HG03558 (cell line): ENCODE results near the gene DDC.
"Not testable (repeated sequence)": the region's sequence is repeated elsewhere in the genome, so short reads cannot be mapped to it uniquely, and the experiment has no call there.

Experiments
- ATAC-seq: cut with Tn5 transposase; IDR thresholded peaks from one replicate; pipeline ENCODE4 v1.9.1; 2021; ENCODE audit warnings: moderate number of reproducible peaks; ENCODE audit not compliant: unreplicated experiment; ENCODE audit errors: extremely low read depth

The DDC gene

DNA sequence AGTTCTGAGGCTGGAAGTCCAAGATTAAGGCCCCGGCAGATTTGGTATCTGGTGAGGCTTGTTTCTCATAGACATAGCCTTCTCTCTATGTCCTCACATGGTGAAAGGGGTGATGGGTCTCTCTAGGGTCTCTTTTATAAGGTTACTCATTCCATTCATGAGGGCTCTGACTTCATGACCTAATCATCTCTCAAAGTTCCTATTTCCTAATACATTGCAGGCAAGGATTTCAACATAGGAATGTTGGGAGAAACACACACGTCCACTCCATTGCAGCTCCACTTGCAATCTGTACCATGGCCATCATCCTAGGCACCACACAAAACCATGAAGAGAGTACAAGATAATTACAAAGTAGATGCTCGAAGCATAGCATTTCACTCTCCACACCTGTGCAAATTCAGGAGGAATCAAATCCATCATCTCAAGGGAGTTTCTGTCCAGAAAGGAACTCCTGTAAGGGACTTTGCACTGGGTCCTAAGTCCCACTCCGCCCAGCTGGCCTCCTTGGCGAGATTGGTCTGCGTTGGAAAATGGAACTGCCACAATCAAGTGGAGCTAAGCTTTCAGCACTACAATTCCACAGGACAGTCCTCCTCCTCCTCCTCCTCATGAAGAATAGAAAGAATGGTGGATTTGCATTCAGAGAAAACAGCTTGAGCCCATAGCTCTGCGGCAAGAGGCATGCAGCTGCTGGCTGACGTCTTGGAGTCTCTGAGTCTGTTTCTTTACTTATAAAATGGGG lies 8.8 kb downstream of the DDC start:
- no peak for ATAC-seq

DNA sequence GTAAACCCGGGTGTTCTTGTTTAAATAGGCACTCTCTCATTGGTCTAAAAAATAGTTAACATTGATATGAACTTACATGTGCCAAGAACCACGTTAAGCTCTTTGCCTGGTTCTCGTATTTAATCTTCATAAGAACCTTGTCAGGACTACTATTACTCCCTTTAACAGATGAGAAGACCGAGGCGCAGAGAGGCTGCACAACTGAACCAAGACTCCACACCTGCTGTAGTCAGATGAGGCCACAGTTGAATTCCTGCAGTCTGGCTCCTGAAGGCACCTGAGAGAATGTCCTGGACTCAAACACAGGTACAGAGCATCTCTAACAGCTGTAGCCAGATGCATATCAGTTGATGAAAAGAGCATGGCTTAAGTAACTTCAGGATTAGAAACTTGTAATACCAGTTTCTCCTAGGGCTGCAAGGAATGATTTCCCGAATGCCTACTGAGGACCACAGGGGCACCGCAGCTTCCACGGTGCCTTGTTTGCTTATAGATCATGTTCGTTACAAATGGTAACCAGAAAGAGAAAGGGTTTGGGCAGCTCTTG lies 9.5 kb downstream of the DDC start:
- ATAC-seq: no peak

DNA sequence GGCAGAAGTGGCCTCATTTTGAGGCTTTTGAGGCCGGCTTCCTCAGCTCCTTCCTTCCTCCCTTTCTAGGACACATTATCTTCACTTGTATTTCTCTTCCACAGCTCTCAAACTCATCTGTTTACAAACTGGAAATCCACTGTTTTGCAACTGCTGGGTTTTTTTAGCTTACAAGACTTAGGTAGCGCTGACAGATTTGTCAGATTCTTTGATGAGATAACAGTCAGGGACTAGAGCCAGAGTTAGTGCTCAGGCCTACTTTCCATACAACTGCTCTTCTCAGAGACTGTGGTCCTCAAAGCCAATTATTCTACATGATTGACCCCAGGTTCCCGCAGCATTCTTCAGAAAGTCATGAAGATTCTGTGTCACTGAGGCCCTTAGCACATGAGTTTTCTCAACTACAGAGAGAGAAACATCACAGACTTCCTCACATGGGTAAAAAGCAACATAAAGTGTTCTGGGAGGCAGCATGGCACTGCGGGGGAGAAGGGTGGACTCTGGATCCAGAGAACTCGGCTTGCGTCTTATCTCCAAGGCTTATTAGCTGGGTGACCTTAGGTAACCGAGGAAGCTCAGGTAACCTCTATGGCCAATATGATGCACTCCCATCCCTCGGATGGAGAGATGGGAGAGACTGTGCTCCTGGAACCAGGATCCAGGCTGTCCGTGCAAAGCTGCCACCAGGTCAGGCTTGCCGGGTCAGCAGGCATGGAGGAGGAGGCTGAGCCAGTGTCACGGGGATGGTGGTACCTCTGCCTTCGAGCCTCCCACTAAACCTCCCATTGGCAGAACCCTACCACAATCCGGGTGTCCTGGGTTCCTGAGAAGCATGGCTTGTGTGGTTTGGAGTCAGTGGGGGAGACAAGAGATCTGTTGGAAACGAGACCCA lies 10.5 kb downstream of the DDC start:
- no peak for ATAC-seq

DNA sequence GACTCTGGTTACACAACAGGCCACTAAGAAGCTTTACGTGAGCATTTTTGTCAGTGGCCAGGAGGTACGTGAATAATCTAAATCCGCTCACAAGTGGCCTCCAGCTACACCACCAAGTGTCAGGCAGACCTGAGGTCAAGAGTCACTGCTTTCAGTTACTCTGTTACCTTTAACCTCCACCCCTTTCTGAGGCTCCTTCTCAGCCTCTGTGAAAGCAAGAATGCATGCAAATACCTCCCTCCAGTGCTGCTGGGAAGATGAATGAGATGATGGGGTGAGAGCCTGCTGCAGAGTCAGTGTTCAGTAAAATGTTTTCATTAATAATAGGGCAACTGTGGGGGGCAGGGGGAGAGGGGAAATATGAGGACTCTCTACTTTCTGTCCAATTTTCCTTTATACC lies 11.2 kb downstream of the DDC start:
- no peak for ATAC-seq

DNA sequence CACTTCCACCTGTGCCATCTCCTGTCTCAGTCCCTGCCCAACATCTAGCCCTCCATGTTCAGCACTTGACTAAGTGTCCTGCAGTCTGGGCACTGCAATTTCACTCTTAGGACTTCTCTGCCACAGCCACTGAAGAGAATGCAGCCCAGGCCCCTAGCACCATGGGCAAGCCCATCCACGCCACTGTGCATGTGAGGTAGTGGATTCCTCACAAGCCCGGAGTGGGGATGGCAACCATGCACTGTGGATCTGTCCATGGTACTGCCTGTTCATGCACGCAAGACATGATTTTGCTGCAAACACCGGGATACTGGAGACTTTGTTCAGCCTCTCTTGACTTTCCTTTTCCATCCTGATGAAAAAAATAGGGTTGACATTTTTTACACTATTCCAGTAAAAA lies 12.3 kb downstream of the DDC start:
- no peak for ATAC-seq

DNA sequence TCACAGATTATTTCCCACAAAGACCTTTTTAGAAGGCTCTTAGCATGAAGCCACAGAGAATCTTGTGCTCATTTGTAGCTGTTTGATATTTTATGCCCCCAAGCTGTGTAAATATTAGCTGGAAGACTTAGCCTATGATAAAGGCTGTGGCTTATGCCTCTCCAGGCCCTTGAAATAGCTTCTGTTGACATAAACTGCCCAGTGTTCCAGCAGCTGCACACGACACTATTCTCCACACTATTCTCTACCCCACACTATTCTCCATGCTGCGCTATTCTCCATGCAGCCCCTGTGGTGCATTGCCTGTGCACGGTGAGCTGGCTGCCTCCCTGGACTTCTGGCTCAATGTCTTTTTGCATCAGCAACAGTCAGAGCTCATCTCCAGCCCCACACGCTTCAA lies 13.1 kb downstream of the DDC start:
- no peak for ATAC-seq

DNA sequence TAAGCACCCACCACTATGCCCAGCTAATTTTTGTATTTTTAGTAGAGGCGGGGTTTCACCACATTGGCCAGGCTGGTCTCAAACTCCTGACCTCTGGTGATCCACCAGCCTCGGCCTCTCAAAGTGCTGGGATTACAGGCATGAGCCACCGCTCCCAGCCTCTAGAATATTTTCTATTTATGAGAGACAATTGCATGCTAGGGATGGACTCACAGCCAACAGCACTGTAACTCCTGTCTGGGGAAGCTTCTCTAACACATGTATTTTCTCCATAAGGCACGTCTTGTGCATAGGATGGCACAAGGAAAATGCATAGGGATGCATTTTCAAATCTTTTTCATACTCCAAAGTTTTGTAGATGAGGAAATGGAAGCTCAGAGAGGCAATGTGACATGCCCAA lies 19.6 kb downstream of the DDC start:
- ATAC-seq: not testable (repeated sequence)

DNA sequence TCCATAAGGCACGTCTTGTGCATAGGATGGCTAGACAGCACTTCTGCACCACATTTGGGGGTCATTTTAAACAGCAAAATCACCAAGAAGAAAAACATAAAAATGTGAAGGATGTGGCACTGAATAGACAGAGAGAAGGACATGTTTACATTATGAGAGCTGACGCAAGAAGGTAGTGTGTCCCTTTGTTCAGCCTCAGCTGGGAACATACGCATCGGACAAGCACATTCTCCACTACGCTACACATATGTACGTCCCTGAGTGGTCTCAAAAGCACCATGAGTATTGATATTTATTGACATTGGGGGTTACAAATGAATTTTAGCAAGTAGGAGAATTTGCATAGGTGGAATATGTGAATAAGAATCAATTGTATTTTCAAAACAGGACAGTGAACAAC lies 20.2 kb downstream of the DDC start:
- ATAC-seq: no peak

DNA sequence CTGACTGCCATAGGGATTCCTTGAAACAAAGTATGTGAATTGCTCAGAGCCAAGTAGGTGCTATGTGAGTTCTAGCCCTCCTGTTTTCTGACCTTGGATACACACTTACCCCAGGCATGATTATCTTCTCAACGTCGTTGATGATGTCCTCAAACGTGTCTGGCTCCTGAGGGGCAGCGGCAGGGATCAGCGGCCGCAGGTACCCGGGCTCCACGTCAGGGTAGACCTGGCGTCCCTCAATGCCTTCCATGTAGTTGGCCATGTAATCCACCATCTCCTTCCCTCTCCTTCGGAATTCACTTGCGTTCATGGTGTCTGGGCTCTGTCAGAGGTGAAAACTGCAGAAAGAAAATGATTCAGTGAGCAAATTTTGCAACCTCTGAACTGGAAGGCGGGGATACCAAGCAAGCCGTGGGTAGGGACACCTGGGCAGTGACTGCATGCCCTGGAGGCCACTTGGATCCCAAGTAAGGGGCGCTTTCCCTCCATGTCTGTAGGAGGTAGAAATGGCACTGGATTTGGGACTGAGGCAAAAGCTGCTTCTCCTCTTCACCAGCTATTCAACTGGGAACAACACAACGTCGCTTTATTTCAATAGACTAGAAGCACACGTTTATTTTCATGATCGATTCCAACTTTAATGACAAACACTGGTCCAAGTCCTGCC lies 21.3 kb downstream of the DDC start:
- no peak for ATAC-seq

DNA sequence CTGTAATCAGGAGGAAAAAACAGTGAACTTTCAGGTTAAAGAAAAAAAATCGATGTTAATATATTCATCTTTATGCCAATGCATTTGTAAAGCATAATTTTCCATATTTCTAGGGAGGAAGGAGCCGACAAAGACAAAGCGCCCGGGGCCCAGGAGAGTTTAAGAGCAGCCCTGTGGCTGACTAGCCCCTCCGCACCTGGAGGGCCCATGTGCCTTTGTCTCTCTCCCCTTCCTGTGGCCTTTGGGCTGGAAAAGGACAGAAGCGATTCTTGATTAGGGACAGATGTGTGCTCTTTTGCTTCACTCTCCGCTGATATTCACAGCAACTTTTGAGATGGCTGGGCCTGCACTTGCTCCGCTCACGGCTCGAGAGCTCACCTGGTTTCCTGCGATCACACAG lies 23.1 kb downstream of the DDC start:
- no peak for ATAC-seq

DNA sequence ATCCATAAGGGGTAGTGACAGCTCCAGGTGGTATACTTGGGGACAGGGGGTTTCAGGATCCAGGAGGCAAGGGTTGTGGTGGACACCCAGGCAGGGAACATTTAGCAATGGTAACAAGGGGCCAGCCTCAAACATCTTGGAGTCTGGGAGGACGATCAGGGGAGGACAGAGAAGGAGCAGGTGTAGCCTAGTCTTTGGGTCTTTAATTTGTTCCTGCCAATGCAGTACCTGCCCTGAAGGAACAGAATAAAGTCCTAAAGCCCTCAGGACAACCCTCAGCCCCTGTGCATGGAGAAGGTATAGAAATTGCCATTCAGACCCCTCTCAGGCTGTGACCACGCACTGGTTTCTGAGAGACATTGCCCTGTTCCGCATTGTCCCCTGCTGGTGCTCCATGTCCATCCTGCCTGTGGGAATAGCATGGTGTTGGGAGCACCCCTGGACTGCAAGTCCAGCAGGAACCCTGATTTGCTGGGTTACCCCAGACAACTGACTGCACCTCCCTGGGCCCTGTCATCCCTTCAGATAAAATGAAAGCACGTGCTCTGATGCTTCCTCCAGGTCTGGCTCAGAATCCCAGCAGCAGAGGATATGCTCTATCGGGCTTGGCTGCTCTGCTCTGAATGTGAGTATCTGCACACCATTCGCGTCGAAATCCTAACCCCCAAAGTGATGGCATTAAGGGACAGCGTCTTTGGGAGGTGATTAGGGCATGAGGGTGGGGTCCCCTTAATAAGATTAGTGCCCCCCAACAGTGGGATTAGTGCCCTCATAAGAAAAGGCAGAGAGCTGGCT lies 24.2 kb downstream of the DDC start:
- no peak for ATAC-seq

DNA sequence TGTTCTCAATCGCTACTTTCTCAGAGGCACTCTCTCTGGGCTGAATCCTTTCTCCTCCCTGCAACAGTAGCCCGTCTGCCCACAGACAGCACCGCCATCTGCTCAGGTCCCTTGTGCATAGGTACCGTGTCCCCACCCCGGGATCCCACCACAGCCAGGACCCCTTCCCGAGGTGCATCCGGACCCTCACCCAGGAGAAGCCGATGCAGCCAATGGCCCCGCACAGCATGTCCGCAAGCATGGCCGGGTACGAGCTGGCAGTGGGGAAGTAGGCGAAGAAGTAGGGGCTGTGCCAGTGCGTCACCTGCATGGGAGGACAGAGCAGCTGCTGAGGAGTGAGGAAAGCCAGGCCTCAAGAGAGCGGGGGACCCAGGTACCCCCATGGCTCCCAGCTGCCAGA lies 25.5 kb downstream of the DDC start:
- no peak for ATAC-seq

DNA sequence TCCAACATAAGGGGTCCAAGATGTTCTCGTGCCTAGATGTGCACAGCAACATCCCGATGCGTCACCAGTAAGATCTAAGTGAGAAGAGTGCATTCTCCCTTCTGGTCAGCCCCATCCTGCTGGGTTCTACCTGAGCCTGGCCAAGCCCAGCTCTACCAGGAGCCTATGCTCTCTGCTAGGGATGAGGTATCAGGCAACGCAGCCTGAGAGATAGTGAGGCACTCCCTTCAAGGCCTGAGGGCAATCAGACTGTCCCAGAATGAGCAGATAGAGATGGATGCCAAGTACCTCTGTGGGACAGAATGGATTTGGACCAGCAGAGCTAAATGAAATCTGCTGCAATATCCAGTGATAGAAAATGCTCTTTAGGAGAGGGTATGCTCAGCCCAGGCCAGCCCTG lies 26.7 kb downstream of the DDC start:
- no peak for ATAC-seq

DNA sequence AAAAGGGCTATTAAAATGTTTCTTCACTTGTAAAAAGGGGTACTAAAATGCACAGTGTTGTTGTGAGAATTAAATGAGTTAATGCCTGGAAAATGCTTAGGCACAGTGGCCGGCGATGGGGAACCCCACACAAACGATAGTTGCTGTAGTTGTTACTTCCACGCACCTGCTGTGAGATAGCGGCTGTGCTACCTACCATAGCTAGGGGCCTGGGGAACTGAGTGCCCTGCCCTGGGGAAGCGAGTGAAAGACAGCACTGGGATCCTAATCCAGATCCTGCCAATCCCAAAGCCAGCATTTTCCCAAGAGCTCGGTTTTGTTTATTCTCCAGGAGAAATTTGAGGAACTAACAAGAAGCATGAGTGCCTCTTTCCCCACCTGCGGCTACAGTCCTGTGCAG lies 27.8 kb downstream of the DDC start:
- no peak for ATAC-seq

DNA sequence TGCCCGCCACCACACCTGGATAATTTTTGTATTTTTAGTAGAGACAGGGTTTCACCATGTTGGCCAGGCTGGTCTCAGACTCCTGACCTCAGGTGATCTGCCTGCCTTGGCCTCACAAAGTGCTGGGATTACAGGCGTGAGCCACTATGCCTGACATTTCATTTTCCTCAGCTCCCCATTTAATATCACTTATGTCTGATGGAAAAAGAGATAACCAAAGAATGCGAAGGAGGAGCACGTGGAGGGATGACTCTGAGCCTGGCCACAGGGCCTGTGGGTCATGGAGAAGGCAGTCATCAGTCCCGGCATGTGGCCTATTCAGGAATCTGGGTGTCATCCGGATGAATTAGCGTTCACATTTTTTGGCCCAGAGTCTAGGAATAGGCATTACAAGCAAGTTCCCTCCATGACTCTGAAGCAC lies 29.9 kb downstream of the DDC start:
- ATAC-seq: not testable (repeated sequence)

DNA sequence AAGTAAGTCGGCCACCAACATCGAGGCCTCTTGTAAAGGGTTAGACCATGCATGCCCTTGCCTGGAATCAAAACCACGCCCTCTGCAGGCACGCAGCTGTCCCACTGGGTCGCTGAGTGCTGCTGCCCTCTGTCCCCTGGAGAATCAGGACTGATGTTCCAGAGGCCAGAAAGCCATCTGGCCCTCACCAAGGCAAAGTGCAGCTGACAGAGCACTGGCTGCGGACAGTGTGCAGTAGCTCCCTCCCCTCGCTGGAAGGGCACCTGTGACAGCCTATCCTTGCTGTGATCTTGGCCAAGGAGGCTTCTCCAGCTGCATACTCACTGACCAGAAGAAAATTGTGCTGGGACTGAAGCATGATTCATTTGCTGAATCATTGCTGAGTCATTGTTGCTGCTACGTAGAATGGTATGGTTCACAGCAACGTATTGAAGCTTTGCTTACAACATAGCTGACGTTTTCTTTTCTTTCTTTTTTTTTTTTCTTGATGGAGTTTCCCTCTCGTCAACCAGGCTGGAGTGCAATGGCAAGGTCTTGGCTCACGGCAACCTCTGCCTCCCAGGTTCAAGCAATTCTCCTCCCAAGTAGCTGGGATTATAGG lies 30.4 kb downstream of the DDC start:
- ATAC-seq: no peak

DNA sequence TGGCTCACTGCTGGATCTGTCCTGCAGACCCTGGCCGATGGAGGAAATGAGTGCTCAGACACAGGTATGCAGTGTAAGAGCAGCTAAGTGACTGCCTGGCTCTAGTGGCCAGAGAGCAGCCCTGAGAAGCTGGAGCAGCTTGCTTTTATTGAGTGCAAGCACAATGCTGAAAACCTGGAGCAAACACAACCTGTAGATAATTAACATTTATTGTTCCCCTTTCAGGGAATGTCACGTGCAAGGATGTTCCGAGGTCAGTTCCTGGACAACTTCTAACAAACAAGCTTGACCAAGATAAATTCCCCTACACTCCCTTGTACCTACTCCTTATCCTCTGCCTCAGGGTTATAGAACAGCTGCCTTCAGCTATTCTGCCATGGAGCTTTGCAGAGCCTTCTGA lies 31.3 kb downstream of the DDC start:
- no peak for ATAC-seq

DNA sequence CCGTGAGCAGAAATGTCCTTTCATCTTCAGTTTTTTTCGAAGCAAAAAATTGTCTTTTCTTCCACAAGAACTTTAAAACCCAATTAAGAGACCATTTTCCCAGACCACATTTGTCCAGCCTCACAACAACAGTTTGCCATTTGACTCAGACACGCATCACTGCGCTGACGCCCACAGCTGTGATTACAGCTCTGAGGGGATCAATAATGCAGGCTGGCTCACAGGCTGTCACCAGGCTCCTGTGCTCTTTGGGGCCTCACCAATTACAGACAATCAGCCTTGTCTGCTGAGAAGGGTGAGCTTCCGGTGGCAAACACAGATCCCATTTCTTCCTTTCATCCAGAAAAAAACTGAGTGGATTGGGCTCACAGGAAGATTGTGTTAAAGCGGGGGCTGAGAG lies 33.3 kb downstream of the DDC start:
- no peak for ATAC-seq

DNA sequence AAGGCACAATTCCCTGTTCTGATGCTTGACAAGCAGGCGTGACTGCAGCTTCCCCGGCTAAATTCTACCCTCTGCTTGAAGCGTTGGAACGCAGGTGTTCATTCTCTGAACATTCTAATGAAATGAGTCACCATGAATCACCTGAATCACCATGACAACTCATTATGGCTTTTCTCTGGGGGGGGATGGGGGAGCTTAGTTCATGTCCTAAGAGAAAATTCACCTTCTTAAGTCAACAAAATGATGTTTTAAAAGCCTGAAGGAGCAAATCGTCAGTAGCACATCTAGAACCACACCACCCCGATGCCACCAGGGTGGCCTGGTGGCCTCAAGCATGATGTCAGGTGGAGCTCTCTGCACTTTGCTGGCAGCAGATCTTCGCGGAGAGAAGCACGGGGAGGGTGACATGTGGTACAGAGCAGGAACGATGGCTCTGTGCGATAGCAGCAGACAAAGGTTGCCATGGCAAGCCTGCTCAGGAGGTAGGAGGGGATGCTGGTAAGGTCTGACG lies 33.7 kb downstream of the DDC start:
- no peak for ATAC-seq

DNA sequence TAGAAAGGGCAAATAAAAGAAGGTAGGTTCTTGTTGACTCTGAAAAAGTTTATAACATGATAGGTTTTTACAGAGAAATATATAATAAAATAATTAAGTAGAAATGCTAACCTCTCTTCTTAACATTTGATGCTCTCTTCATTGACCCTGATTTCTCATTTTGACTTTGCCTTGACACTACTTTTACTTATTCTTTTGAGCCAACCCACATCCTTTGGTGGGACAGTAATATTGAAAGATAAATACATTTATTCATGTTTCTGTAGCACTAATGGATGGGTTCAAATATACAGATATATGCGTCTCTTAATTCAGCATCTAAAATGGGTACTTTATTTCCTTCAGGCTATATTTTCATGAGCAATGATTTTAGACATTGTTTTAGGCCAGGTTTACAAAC lies 34.4 kb downstream of the DDC start:
- no peak for ATAC-seq
